GM21447 (cell line): ENCODE results near the gene GPR152.
"Not testable (repeated sequence)": the region's sequence is repeated elsewhere in the genome, so short reads cannot be mapped to it uniquely, and the experiment has no call there.

Experiments
- ATAC-seq: cut with Tn5 transposase; IDR thresholded peaks from one replicate; pipeline ENCODE4 v1.9.1; 2021; ENCODE audit not compliant: unreplicated experiment

GPR152 gene

GRCh38 chr11:67410984-67411784, 41.3 kb downstream of the GPR152 start:
- no peak for ATAC-seq

DNA sequence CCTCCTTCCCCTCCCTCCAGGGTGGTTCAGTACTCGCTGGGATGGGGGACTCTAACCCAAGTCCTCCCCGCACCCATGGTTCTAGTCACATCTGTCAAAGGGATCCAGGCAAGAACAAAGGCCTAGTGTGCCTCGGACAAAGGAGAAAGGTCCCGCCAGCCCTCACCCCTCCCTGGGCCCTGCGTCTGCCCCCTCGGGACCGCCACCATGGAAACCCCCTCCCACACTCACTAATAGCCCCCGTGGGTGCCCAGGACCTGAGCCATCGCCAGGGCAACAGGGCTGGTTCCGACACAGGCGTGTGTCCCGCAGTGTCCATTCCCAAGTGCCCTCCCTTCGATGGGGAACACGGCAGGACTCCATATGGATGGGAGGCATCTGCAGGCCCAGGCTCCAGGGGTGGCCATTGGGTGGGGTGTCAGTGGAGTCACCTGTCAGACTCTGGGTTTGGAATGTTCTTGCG, 42.1 kb downstream of the GPR152 start:
- no peak for ATAC-seq

- ATAC-seq: no peak
Measured at GRCh38 chr11:67409781-67410368, 42.7 kb downstream of the GPR152 start.

DNA sequence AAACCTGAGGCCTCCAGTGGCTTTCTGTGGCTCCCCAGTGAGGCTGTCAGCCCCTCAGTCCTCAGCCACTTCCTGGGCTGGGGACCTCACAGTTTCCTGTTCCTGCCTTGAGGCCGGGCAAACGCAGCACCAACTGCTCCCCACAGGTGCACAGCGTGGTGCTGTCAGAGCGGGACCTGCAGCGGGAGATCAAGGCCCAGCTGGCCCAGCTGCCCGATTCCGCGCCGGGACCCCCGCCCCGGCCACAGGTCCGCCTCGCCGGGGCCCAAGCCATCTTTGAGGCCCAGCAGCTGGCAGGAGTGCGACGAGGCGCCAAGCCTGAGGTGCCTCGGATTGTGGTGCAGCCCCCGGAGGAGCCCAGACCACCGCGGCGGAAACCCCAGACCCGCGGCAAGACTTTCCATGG, 43.3 kb downstream of the GPR152 start:
- ATAC-seq: no peak

DNA sequence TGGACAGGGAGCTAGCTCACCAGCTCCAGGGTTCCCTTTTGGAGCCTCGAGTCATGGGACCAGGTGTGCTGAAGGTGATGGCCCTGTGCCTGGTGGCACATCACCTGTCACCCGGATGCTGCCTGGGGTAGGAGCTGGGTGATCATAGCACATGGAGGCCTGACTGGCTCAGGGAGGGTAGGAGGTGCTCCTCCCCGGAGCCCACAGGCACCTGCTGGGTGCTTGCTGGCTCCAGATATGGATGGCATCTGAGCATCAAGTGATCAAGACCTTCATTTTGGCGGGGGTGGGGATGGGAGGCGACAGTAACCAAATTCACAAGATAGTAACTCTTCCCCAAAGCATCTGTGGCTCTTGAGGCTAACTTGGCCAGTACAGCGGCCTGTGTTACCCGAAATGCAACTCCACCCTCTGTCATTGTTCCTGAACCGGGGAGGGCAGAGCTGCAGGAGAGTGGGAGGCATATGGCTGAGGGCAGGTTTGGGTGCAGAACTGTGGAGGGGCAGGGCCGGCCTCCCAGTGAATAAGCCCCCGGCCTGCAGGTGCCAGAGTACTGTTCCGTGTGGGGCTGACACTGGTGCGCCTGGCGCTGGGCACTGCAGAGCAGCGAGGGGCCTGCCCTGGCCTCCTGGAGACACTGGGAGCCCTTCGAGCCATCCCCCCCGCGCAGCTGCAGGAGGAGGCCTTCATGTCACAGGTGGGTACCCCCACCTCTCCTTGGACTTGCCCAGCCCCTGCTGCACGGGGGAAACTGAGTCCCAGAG, 43.9 kb downstream of the GPR152 start:
- ATAC-seq: no peak

- ATAC-seq: no peak
Measured at GRCh38 chr11:67407688-67408163, 44.8 kb downstream of the GPR152 start.

DNA sequence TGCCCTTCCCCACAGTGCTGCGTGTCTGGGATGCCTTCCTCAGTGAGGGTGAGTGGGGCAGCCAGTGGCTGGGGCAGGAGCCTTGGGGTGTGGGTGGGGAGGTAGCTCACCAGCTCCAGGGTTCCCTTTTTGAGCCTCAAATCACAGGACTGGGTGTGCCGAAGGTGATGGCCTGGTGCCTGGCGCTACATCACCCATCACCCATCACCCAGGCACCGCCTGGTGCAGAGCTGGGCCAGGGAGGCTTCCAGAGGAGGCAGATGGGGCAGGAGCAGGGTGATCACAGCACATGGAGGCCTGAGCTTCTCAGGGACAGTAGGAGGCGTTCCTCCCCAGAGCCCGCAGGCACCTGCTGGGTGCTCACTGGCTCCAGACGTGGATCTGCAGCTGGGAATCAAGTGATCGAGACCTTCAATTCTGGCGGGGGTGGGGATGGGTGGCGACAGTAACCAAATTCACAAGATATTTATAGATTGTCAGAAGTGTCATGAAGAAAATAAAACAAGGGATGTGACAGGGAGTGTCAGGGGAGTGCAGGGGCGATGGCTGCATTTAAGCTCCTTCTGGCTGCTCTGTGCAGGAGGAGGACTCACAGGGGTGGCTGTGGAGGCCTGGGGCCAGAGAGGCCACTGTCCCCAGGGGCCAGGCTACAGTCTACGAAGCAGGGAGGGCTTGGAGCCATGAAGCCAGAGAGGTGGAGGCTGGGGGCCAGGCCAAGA, 45.4 kb downstream of the GPR152 start:
- ATAC-seq: no peak

GRCh38 chr11:67406420-67406968, 46.0 kb downstream of the GPR152 start:
- ATAC-seq: no peak

DNA sequence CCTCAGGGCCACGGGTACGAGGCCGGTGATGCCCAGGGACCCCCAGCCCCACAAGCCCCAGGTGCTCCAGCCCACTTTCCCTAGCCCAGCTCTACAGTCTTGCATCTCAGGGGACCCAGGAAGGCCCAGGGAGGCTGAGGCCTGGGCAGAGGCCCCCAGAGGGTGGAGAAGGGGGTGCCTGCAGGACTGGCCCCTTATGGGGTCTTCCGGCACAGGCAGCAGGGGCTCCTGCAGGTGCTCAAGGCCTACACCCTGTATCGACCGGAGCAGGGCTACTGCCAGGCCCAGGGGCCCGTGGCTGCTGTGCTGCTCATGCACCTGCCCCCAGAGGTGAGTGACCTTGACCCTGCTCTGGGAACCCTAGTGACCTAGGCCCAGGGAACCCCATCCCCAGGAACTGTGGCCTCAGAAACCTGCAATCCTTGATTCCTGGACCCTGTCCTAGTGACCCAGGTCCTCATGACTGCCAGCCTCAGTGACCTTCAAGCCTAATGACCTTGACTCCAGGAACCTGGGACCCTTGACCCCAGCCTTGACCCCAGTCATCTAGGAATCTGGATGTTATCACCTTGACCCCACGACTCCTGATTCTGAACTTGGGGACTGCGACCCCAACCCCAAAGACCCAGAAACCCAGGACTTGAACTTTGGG, 46.7 kb downstream of the GPR152 start:
- ATAC-seq: no peak

GRCh38 chr11:67405196-67405567, 47.3 kb downstream of the GPR152 start:
- no peak for ATAC-seq

DNA sequence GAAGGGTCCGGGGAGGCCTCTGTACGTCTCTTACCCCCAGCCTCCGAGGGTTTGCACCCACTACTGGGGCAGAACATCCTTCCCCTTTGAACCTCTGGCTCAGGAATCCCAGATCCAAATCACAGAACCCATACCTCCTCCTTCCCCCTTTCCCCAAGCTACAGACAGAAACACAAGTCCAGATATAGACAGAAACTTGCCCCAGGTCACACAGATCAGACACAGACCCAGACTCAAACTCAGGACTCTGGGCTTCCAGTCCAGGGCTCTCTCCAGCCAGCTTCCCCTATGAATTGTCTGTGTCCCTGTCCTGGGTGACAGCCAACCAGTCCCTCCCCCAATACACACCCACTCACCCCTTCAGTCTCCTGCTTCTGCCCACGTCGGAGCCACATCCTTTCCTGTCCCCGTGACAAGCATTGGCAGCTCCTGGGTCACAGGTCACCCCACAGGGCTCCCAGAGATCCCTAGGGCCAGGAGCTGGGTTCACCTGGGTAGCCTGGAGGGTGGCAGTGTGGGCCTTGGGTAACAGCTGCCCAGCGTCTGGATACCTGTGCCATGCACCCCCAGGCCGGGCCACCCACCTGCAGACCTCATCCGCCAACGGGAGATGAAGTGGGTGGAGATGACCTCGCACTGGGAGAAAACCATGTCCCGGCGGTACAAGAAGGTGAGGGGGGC, 47.9 kb downstream of the GPR152 start:
- no peak for ATAC-seq

GRCh38 chr11:67403085-67403484, 49.4 kb downstream of the GPR152 start:
- not testable (repeated sequence) for ATAC-seq

- not testable (repeated sequence) for ATAC-seq
Measured at GRCh38 chr11:67402192-67402839, 50.2 kb downstream of the GPR152 start.

- peak; percentile 44 for ATAC-seq
Measured at GRCh38 chr11:67401495-67402191, 50.9 kb downstream of the GPR152 start, which contains the start of gene PPP1CA. Gene PPP1CA (minus strand): TSS chr11:67401858. CDS start chr11:67401782, 76 bp downstream.
